Karpas-422 (cell line): ENCODE results near the gene DRC1. TPM values are rescaled to one million over a fixed set of nuclear protein-coding genes. Genes with fewer than 3 reads are reported as not detected.

ENCODE experiments used
- DNase-seq: peaks from one replicate; pipeline ENCODE4 v3.0.0-alpha.2; 2015
- H2AFZ ChIP-seq: fragments of 200-600 bp; sonication (generic); 2 replicates; pipeline ENCODE4 v1.6.1; 2014; ENCODE audit warnings: antibody characterized with exemption, low read length, mixed read lengths
- H3K27ac ChIP-seq: fragments of 200-600 bp; sonication (generic); 2 replicates; pipeline ENCODE4 v1.5.1; 2014; ENCODE audit warnings: mild to moderate bottlenecking, low read length, moderate library complexity
- H3K27me3 ChIP-seq: fragments of 200-600 bp; sonication (generic); 2 replicates; pipeline ENCODE4 v1.6.1; 2014; ENCODE audit warnings: low read length, mixed read lengths
- H3K36me3 ChIP-seq: fragments of 200-600 bp; sonication (generic); 2 replicates; pipeline ENCODE4 v1.6.1; 2014; ENCODE audit warnings: low read length, mixed read lengths; ENCODE audit not compliant: insufficient read depth
- H3K4me1 ChIP-seq: fragments of 200-600 bp; sonication (generic); 2 replicates; pipeline ENCODE4 v1.6.1; 2014; ENCODE audit warnings: mild to moderate bottlenecking, low read length, mixed read lengths
- H3K4me2 ChIP-seq: fragments of 200-600 bp; sonication (generic); 2 replicates; pipeline ENCODE4 v1.6.1; 2014; ENCODE audit warnings: low read length, low read depth, mild to moderate bottlenecking; ENCODE audit not compliant: poor library complexity, severe bottlenecking
- H3K4me3 ChIP-seq: fragments of 200-600 bp; sonication (generic); 2 replicates; pipeline ENCODE4 v1.5.1; 2014; ENCODE audit warnings: mild to moderate bottlenecking, antibody characterized with exemption, low read length, mixed read lengths
- H3K79me2 ChIP-seq: fragments of 200-600 bp; sonication (generic); 2 replicates; pipeline ENCODE4 v1.6.1; 2014; ENCODE audit warnings: mild to moderate bottlenecking, low read length, mixed read lengths
- H3K9ac ChIP-seq: fragments of 200-600 bp; sonication (generic); 2 replicates; pipeline ENCODE4 v1.6.0; 2014; ENCODE audit warnings: low read length
- H3K9me2 ChIP-seq: fragments of 200-600 bp; sonication (generic), shearing (Covaris generic); replicated peaks from 2 replicates; pipeline ENCODE4 v1.6.0; 2014; ENCODE audit warnings: mild to moderate bottlenecking, low read length, moderate library complexity; ENCODE audit not compliant: insufficient read depth
- H3K9me3 ChIP-seq: fragments of 300-700, 200-600 bp; sonication (generic); 2 replicates; pipeline ENCODE4 v1.6.1; 2014; ENCODE audit warnings: low read length, mixed read lengths
- H4K20me1 ChIP-seq: fragments of 200-600 bp; sonication (generic); 2 replicates; pipeline ENCODE4 v1.6.1; 2014; ENCODE audit warnings: mild to moderate bottlenecking, antibody characterized with exemption, low read length, low read depth; ENCODE audit not compliant: insufficient read depth
- total RNA-seq: library from RNA; depleted of rRNA; stranded (reverse); fragments of >200 nt; shearing (Covaris generic); gene quantifications from 2 replicates; pipeline ENCODE4 v1.2.3, GENCODE V29; 2014; ENCODE audit warnings: low replicate concordance

DRC1 gene
- total RNA-seq, 1 experiment from 2014 or later = not detected

DNA sequence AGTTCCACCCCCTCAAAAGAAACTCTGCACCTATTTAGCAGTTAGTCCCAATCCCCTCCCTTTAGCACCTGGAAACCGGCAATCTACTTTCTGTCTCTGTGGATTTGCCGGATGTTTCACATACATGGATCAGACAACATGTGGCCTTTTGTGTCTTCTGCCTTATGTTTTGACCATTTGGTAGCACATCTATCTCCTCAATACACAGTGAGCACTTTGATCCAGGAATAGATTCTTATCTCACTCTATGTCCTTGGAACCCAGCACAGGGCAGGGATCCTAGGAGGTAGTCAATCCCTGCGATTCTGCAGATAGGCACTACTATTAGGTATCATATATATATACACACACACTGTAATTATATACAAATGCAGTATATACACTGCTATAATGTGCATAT, 80.0 kb downstream of the DRC1 start:
- Histone ChIP-seq H3K9me2 (no peaks in the 10 kb centered on the region), H3K9me3 (no peaks in the 10 kb centered on the region), H3K36me3 (no peaks in the 10 kb centered on the region), H3K27ac (no peak overlapping the region), H3K9ac (no peak overlapping the region), H3K4me2 (no peak overlapping the region), H3K27me3 (no peaks in the 10 kb centered on the region), H3K79me2 (no peaks in the 10 kb centered on the region), H3K4me1 (no peaks in the 10 kb centered on the region), H3K4me3 (no peak overlapping the region), H4K20me1 (no peaks in the 10 kb centered on the region), H2AFZ (no peak overlapping the region)
- DNase-seq = no peak

DNA sequence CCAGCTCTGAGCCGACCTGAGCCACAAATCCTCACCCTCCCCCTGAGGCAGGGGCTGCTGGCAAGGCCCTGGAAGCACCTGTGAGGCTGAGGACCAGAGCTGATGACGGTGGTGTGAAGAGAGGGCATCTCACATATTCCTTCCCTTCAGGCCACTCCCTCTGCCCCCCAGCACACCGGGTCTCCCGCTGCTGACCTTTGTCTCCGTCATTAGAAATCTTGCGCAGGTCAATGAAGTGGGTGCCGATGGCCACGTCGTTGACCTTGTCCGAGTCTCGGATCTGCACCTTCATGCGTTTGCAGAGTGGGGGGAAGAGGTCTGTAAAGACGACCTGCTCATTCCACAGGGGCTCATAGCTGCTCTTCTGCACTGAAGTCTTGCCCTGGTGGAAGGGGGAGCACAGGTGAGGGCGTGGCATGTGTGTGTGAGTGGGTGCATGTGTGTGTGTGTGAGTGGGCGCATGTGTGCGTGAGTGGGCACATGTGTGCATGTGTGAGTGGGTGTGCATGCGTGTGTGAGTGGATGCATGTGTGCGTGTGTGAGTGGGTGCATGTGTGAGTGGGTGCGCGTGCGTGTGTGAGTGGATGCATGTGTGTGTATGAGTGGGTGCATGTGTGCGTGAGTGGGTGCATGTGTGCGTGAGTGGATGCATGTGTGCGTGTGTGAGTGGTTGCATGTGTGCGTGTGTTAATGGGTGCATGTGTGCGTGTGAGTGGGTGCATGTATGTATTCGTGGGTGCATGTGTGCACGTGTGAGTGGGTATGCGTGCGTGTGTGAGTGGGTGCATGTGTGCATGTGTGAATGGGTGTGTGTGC, 80.7 kb downstream of the DRC1 start:
- H3K9me3 ChIP-seq = no peaks in the 10 kb centered on the region
- no peak overlapping the region for H3K9ac ChIP-seq
- H3K4me1 ChIP-seq = no peaks in the 10 kb centered on the region
- no peaks in the 10 kb centered on the region for H4K20me1 ChIP-seq
- H3K9me2 ChIP-seq = no peaks in the 10 kb centered on the region
- no peaks in the 10 kb centered on the region for H3K36me3 ChIP-seq
- no peak overlapping the region for H3K4me2 ChIP-seq
- H3K4me3 ChIP-seq = no peak overlapping the region
- H3K27ac ChIP-seq = no peak overlapping the region
- H2AFZ ChIP-seq = no peak overlapping the region
- no peak for DNase-seq
- H3K27me3 ChIP-seq = no peaks in the 10 kb centered on the region
- no peaks in the 10 kb centered on the region for H3K79me2 ChIP-seq

DNA sequence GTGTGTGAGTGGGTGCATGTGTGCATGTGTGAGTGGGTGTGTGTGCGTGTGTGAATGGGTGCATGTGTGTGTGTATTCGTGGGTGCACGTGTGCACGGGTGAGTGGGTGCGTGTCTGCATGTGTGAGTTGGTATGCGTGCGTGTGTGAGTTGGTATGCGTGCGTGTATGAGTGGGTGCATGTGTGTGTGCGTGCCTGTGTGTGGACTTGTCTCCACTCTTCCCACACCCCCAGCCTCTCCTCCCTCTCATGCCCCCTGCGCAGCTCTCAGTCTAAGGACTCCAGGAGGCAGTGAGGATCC, 81.3 kb downstream of the DRC1 start:
- Histone ChIP-seq H3K9me3 (no peaks in the 10 kb centered on the region), H3K79me2 (no peaks in the 10 kb centered on the region), H3K9me2 (no peaks in the 10 kb centered on the region), H3K27ac (no peak overlapping the region), H3K4me1 (no peaks in the 10 kb centered on the region), H3K27me3 (no peaks in the 10 kb centered on the region), H3K4me3 (no peak overlapping the region), H3K9ac (no peak overlapping the region), H2AFZ (no peak overlapping the region), H3K36me3 (no peaks in the 10 kb centered on the region), H4K20me1 (no peaks in the 10 kb centered on the region), H3K4me2 (no peak overlapping the region)
- DNase-seq = no peak

DNA sequence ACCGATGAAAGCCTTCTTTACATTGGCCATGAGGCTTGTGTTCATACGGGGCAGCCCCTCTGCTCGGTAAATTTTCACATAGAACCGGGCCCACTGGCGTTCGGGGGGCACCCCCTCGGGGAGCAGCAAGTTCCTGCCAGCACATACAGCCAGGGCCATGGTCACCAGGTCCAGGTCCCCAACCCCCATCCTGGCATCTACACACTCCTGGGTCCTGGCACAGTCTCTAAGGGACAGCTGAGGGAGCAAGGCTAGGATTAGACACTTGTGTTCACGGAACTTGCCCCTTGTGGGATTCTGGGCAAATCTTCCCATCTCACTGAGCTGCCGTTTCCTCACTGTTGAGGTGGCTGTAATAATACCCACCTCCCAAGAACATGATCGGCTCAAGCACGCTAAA, 81.8 kb downstream of the DRC1 start:
- Histone ChIP-seq H3K9me3 (no peaks in the 10 kb centered on the region), H3K9ac (no peak overlapping the region), H2AFZ (no peak overlapping the region), H3K9me2 (no peaks in the 10 kb centered on the region), H3K79me2 (no peaks in the 10 kb centered on the region), H3K4me2 (no peak overlapping the region), H3K4me3 (no peak overlapping the region), H3K4me1 (no peaks in the 10 kb centered on the region), H4K20me1 (no peaks in the 10 kb centered on the region), H3K27ac (no peak overlapping the region), H3K36me3 (no peaks in the 10 kb centered on the region), H3K27me3 (no peaks in the 10 kb centered on the region)
- no peak for DNase-seq

DNA sequence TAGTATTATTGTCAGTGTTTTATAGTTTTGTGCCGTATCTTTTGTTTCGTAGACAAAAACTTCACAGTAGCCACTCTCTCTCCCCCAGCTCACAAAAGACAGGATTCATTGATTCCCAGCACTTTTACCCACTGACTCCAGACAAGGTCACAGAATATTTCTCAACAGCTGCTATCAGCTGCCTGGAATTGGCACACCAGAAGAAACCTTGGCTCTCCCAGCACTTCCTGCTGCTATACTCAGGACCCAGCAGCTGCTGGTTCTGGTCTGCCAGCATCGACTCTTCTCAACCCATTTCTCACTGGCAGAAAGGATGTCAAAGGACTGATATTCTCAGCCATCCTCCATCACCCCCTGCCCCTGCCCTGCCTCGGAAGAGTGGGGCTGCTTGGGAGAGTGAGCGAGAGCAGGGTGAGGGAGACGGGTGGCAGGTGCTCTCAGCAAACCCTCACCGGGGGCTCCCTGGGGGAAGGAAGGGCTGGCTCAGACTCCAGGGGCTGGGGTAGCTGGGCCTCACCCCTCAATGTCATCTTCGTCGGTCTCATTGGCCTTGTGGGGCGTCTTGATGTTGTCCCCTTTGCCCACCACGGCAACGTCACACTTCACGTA, 82.3 kb downstream of the DRC1 start:
- no peak for DNase-seq
- H3K4me3 ChIP-seq = no peak overlapping the region
- H3K79me2 ChIP-seq = no peaks in the 10 kb centered on the region
- H3K9me3 ChIP-seq = no peaks in the 10 kb centered on the region
- H3K27ac ChIP-seq = no peak overlapping the region
- H3K4me2 ChIP-seq = no peak overlapping the region
- H3K36me3 ChIP-seq = no peaks in the 10 kb centered on the region
- H2AFZ ChIP-seq = no peak overlapping the region
- no peaks in the 10 kb centered on the region for H3K4me1 ChIP-seq
- H3K9ac ChIP-seq = no peak overlapping the region
- H3K9me2 ChIP-seq = no peaks in the 10 kb centered on the region
- no peaks in the 10 kb centered on the region for H3K27me3 ChIP-seq
- no peaks in the 10 kb centered on the region for H4K20me1 ChIP-seq

DNA sequence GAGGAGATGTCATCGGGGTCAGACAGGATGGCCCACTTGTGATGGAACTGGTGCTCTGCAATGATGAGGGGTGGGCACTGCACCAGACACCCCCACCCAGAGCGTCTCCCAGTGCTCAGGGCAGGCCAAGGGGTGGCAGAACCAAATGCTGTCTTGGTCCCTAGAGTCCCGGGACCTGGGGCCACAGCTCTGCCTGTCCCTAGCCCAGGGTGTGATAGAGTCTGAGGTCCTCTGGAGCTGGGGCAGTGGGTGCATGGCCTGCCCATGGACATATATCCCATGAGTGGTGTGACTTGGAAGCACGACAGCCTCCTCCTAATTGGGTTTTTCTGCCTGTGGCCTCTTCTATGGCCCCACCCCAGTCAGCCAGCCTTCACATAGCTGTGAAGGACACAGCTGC, 82.9 kb downstream of the DRC1 start:
- Histone ChIP-seq H3K9me3 (no peaks in the 10 kb centered on the region), H4K20me1 (no peaks in the 10 kb centered on the region), H3K4me3 (no peak overlapping the region), H3K27ac (no peak overlapping the region), H2AFZ (no peak overlapping the region), H3K4me1 (no peaks in the 10 kb centered on the region), H3K4me2 (no peak overlapping the region), H3K9me2 (no peaks in the 10 kb centered on the region), H3K9ac (no peak overlapping the region), H3K79me2 (no peaks in the 10 kb centered on the region), H3K36me3 (no peaks in the 10 kb centered on the region), H3K27me3 (no peaks in the 10 kb centered on the region)
- no peak for DNase-seq

DNA sequence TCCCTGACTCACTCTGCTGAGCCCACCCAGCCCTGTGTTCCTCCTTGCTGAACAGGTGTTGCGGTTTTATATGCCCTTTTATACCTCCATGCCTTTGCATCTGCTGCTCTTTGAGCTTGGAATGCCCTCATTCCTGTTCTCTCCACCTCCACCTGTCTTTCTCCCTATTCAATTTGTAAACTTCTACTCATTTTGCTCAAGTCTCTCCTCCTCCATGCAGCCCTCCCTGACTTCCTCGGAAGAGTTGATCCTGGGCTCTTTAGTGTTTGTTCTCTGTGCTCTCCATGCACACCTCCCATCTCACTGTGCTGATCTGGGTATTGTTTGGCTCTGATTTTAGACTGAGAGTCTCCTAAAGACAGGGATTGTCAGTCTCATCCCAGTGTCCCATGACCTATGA, 83.4 kb downstream of the DRC1 start:
- Histone ChIP-seq H3K4me2 (no peak overlapping the region), H3K9ac (no peak overlapping the region), H3K4me1 (no peaks in the 10 kb centered on the region), H2AFZ (no peak overlapping the region), H3K79me2 (no peaks in the 10 kb centered on the region), H3K36me3 (no peaks in the 10 kb centered on the region), H3K27me3 (no peaks in the 10 kb centered on the region), H3K27ac (no peak overlapping the region), H3K9me2 (no peaks in the 10 kb centered on the region), H4K20me1 (no peaks in the 10 kb centered on the region), H3K9me3 (no peaks in the 10 kb centered on the region), H3K4me3 (no peak overlapping the region)
- no peak for DNase-seq

DNA sequence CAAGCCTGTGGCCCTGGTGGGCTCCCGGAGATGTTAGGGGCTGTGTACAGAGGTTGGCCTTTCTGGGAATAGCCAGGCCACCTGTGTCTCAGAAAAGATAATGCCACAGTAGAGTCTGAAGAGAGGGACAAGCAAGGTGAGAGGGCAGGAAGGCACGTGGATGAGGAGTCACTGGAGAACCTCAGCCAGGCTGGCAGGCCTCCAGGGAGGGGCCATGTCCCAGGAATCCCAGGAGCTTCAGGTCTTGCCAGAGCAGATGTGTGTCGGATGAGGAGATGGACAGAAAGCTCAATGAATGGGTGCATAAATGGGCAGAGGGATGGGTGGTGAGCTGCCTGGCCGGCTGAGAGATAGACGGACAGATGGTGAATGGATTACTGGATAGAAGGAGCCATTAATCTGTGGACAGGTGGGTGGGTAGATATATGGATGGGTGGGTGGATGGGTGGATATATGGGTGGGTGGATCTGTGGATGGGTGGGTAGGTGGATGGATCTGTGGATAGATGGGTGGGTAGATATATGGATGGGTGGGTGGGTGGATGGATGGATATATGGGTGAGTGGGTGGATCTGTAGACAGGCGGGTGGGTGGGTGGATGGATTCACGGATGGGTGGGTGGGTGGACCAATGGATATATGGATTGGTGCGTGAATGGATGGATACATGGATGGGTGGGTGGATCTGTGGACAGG, 84.2 kb downstream of the DRC1 start:
- H3K9me2 ChIP-seq = no peaks in the 10 kb centered on the region
- DNase-seq = no peak
- H4K20me1 ChIP-seq = no peaks in the 10 kb centered on the region
- H3K4me3 ChIP-seq = no peak overlapping the region
- no peaks in the 10 kb centered on the region for H3K36me3 ChIP-seq
- H3K27me3 ChIP-seq = no peaks in the 10 kb centered on the region
- H3K4me2 ChIP-seq = no peak overlapping the region
- H2AFZ ChIP-seq = no peak overlapping the region
- no peak overlapping the region for H3K27ac ChIP-seq
- no peaks in the 10 kb centered on the region for H3K4me1 ChIP-seq
- no peaks in the 10 kb centered on the region for H3K79me2 ChIP-seq
- H3K9ac ChIP-seq = no peak overlapping the region
- H3K9me3 ChIP-seq = no peaks in the 10 kb centered on the region
